Tibial nerve (tissue), 4 donors: ENCODE measurements around the gene TSSK6. TPM values are rescaled to one million over a fixed set of nuclear protein-coding genes. Genes with fewer than 3 reads are reported as not detected.

Experiments
- DNase-seq, 2 donors: peaks; one replicate each; pipeline ENCODE4 v3.0.0-alpha.2; 2019; ENCODE audit warnings: low spot score in 2 of 2
- H3K27ac ChIP-seq, 4 donors: fragments of 200-600 bp; sonication (generic) in 3 of 4; one replicate each; pipeline ENCODE4 v1.5.1; 2017 to 2019; ENCODE audit warnings: mild to moderate bottlenecking in 1 of 4
- H3K27me3 ChIP-seq, 2 donors: fragments of 200-600 bp; sonication (generic) in 1 of 2; one replicate each; pipeline versions ENCODE4 v1.5.1 to v1.6.0; 2017 to 2019
- H3K36me3 ChIP-seq, 3 donors: fragments of 200-600 bp; sonication (generic); one replicate each; pipeline ENCODE4 v1.5.1; 2018 to 2019
- H3K4me1 ChIP-seq, 4 donors: fragments of 200-600 bp; sonication (generic) in 3 of 4; one replicate each; pipeline ENCODE4 v1.5.1; 2017 to 2019
- H3K4me3 ChIP-seq, 4 donors: fragments of 200-600 bp; sonication (generic) in 3 of 4; one replicate each; pipeline ENCODE4 v1.5.1; 2017 to 2019; ENCODE audit warnings: mild to moderate bottlenecking in 1 of 4, moderate library complexity in 1 of 4
- H3K9me3 ChIP-seq, 4 donors: fragments of 200-600 bp; sonication (generic) in 3 of 4; one replicate each; pipeline ENCODE4 v1.5.1; 2017 to 2019
- CTCF ChIP-seq, 5 experiments: fragments of 200-600 bp in 3 of 5; fragments of 450-650 bp in 2 of 5; sonication (generic) in 3 of 5; IDR thresholded peaks; one replicate each; pipeline ENCODE4 v1.5.1; 2016 to 2019; ENCODE audit warnings: antibody characterized with exemption in 5 of 5, mild to moderate bottlenecking in 3 of 5, moderate library complexity in 2 of 5
- EP300 ChIP-seq, 2 donors: sonication (generic); formaldehyde crosslinking; IDR thresholded peaks; one replicate each; pipeline ENCODE4 v1.6.1; 2017; ENCODE audit warnings: antibody characterized with exemption in 2 of 2, mild to moderate bottlenecking in 1 of 2
- POLR2A ChIP-seq, 2 donors: fragments of 450-650 bp; IDR thresholded peaks; one replicate each; pipeline ENCODE4 v1.6.1; 2017; ENCODE audit warnings: antibody characterized with exemption in 2 of 2, mild to moderate bottlenecking in 2 of 2, moderate library complexity in 2 of 2
- WGBS, 2 donors: methylation state at CpG; one replicate each; pipeline ENCODE4 v1.1.5; 2018; 5-methylcytosine and 5-hydroxymethylcytosine counted together
- total RNA-seq, 4 donors: library from RNA; depleted of rRNA; stranded (reverse); fragments of >200 nt; gene quantifications; one replicate each; pipeline ENCODE4 v1.1.0, GENCODE V29; 2016

The TSSK6 gene
- total RNA-seq, 4 donors from 2014 or later, result 1.8 to 7.2 (median 3.7) TPM

GRCh38 chr19:19464339-19465098, 50.8 kb downstream of the TSSK6 start:
- 21 to 32% methylated on average over 13 of the region's 13 CpGs for WGBS, 2 donors
- Histone ChIP-seq H3K27ac (peak overlapping the region; percentile 23 to 91 (median 80)), H3K4me1 (peaks cover 0 to 55% (median 46%) of the 10 kb centered on the region in 4 donors), H3K27me3 (no peaks in the 10 kb centered on the region), H3K36me3 (peaks cover 0 to 45% (median 8%) of the 10 kb centered on the region in 3 donors), H3K9me3 (peaks cover 0 to 27% (median 7%) of the 10 kb centered on the region in 4 donors), H3K4me3 (peak overlapping the region in 1 of 4 donors; percentile 9)
- DNase-seq, result no peak
- no peak for TF ChIP-seq CTCF (IDR thresholded peaks at IDR 0.05)
- no peak for TF ChIP-seq POLR2A (IDR thresholded peaks at IDR 0.05)
- TF ChIP-seq EP300 (IDR thresholded peaks at IDR 0.05), result peak in 1 of 2 donors; percentile 23

Other genes starting within 250 kb of the TSSK6 start
- gene TM6SF2, start 242.2 kb downstream of the TSSK6 start, total RNA-seq, result 1 to 10 TPM in 1 of 4 donors, not detected in 3; 2.1 TPM
- 10 to 100 TPM; 21.6 to 36.0 (median 27.5) TPM for gene SUGP1, start 195.0 kb downstream of the TSSK6 start, total RNA-seq
- gene MAU2, start 194.7 kb downstream of the TSSK6 start, total RNA-seq, result 100 to 1,000 TPM in 2 of 4 donors, 10 to 100 TPM in 2; 56.8 to 108 (median 97.8) TPM
- gene GATAD2A, start 109.9 kb downstream of the TSSK6 start, total RNA-seq, result 10 to 100 TPM; 34.1 to 69.6 (median 36.8) TPM
- 10 to 100 TPM; 27.3 to 93.6 (median 61.6) TPM for gene NDUFA13, start 677 bp upstream of the TSSK6 start, total RNA-seq
- gene YJEFN3, start 13.4 kb upstream of the TSSK6 start, total RNA-seq, result 1 to 10 TPM; 4.2 to 9.4 (median 5.7) TPM
- gene CILP2, start 22.7 kb upstream of the TSSK6 start, total RNA-seq, result under 1 TPM in 2 of 4 donors, not detected in 2; 0.20 to 0.66 TPM
- 10 to 100 TPM in 2 of 4 donors, 1 to 10 TPM in 2; 3.7 to 11.8 (median 8.1) TPM for gene PBX4, start 103.1 kb upstream of the TSSK6 start, total RNA-seq
- 1 to 10 TPM in 3 of 4 donors, under 1 TPM in 1; 0.39 to 3.0 (median 1.8) TPM for gene LPAR2, start 112.7 kb upstream of the TSSK6 start, total RNA-seq
- 10 to 100 TPM in 3 of 4 donors, 1 to 10 TPM in 1; 8.8 to 35.1 (median 15.6) TPM for gene GMIP, start 128.1 kb upstream of the TSSK6 start, total RNA-seq
- 100 to 1,000 TPM; 312 to 705 (median 344) TPM for gene ATP13A1, start 148.1 kb upstream of the TSSK6 start, total RNA-seq
- gene ZNF101, start 153.3 kb upstream of the TSSK6 start, total RNA-seq, result 10 to 100 TPM in 2 of 4 donors, 1 to 10 TPM in 2; 4.0 to 12.0 (median 10.5) TPM
- 10 to 100 TPM; 12.0 to 14.2 (median 13.3) TPM for gene ZNF14, start 217.6 kb upstream of the TSSK6 start, total RNA-seq